OCI-LY7 (cell line): ENCODE measurements around the gene C1QL1. TPM values are rescaled to one million over a fixed set of nuclear protein-coding genes. Genes with fewer than 3 reads are reported as not detected.

Source experiments
- BruUV-seq: library from RNA; stranded (reverse); fragments of 400-500 nt; replicated peaks from 2 replicates; lab custom pipeline; 2021; lab: Mats Ljungman, UMichigan
- CTCF ChIA-PET: fragments of 300-600 bp; sonication (Branson Sonifier 250); formaldehyde crosslinking; loops from one replicate; lab custom pipeline; 2022; ENCODE audit warnings: antibody characterized with exemption; ENCODE audit not compliant: unreplicated experiment; lab: Charles Lee
- POLR2A ChIA-PET: fragments of 300-600 bp; sonication (Branson Sonifier 250); formaldehyde crosslinking; loops from one replicate; lab custom pipeline; 2022; ENCODE audit warnings: antibody characterized with exemption; lab: Charles Lee
- DNase-seq: peaks from one replicate; pipeline ENCODE4 v3.0.0-alpha.2; 2015; ENCODE audit warnings: low spot score
- H2AFZ ChIP-seq: fragments of 200-600 bp; sonication (generic), shearing (Covaris generic); 2 replicates; pipeline ENCODE4 v1.6.1; 2014; ENCODE audit warnings: mild to moderate bottlenecking, antibody characterized with exemption, low read length, moderate library complexity
- H3K27ac ChIP-seq: fragments of 200-600 bp; sonication (generic); 2 replicates; pipeline ENCODE4 v1.5.1; 2014; ENCODE audit warnings: mixed run types, low read depth, mild to moderate bottlenecking, moderate library complexity, low read length, inconsistent platforms; ENCODE audit not compliant: poor library complexity, severe bottlenecking
- H3K36me3 ChIP-seq: fragments of 200-600 bp; sonication (generic); 2 replicates; pipeline ENCODE4 v1.6.1; 2014; ENCODE audit warnings: mild to moderate bottlenecking, antibody characterized with exemption, low read length, moderate library complexity, mixed read lengths; ENCODE audit not compliant: insufficient read depth
- H3K4me1 ChIP-seq: fragments of 200-600 bp; sonication (generic); 2 replicates; pipeline ENCODE4 v1.5.1; 2014; ENCODE audit warnings: mild to moderate bottlenecking, low read length; ENCODE audit not compliant: insufficient read depth, poor library complexity, severe bottlenecking
- H3K4me2 ChIP-seq: fragments of 200-600 bp; sonication (generic); 2 replicates; pipeline ENCODE4 v1.6.1; 2014; ENCODE audit warnings: mild to moderate bottlenecking, low read length
- H3K4me3 ChIP-seq: fragments of 200-600 bp; sonication (generic); 2 replicates; pipeline ENCODE4 v1.5.1; 2014; ENCODE audit warnings: mild to moderate bottlenecking, low read depth, low read length; ENCODE audit not compliant: poor library complexity, severe bottlenecking
- H3K79me2 ChIP-seq: fragments of 200-600 bp; sonication (generic); 2 replicates; pipeline ENCODE4 v1.6.1; 2016; ENCODE audit warnings: low read depth, mild to moderate bottlenecking, low read length, moderate library complexity, mixed read lengths; ENCODE audit not compliant: insufficient read depth
- H3K9me2 ChIP-seq: fragments of 200-600 bp; sonication (generic); 2 replicates; pipeline ENCODE4 v1.6.1; 2016; ENCODE audit warnings: mild to moderate bottlenecking, low read length, mixed read lengths; ENCODE audit not compliant: insufficient read depth
- H3K9me3 ChIP-seq: fragments of 200-600 bp; sonication (generic); 2 replicates; pipeline ENCODE4 v1.6.1; 2014; ENCODE audit warnings: mild to moderate bottlenecking, mixed run types, low read length, mixed read lengths
- H4K20me1 ChIP-seq: fragments of 200-600 bp; sonication (generic); 2 replicates; pipeline ENCODE4 v1.6.1; 2014; ENCODE audit warnings: mild to moderate bottlenecking, antibody characterized with exemption, low read length, moderate library complexity, mixed read lengths; ENCODE audit not compliant: insufficient read depth
- EZH2phosphoT487 ChIP-seq: fragments of 200-600 bp; sonication (generic); IDR thresholded peaks from 2 replicates; pipeline ENCODE4 v1.6.1; 2018; ENCODE audit warnings: low read depth, borderline replicate concordance, mild to moderate bottlenecking, mixed run types, antibody characterized with exemption, low read length, moderate library complexity, mixed read lengths
- intact Hi-C: fragments of 100-400 bp; cut with micrococcal nuclease; formaldehyde crosslinking; loops from one replicate; pipeline ENCODE4 v1.10.0; 2022; ENCODE audit not compliant: unreplicated experiment
- total RNA-seq, 2 experiments: library from RNA; depleted of rRNA in 1 of 2; stranded (reverse); fragments of >200 nt in 1 of 2; shearing (Covaris generic) in 1 of 2; gene quantifications; 2 replicates each; pipeline ENCODE4 v1.2.3, GENCODE V29; 2014 to 2022
- TF ChIP-seq, protein P1 (sequence below): fragments of 200-600 bp; sonication (generic); conservative IDR thresholded peaks from 2 replicates; pipeline ENCODE4 v1.5.1; 2014; ENCODE audit warnings: mild to moderate bottlenecking, antibody characterized with exemption, low read length, moderate library complexity, mixed read lengths

Gene C1QL1
- total RNA-seq, 2 experiments from 2014 or later: not detected

DNA sequence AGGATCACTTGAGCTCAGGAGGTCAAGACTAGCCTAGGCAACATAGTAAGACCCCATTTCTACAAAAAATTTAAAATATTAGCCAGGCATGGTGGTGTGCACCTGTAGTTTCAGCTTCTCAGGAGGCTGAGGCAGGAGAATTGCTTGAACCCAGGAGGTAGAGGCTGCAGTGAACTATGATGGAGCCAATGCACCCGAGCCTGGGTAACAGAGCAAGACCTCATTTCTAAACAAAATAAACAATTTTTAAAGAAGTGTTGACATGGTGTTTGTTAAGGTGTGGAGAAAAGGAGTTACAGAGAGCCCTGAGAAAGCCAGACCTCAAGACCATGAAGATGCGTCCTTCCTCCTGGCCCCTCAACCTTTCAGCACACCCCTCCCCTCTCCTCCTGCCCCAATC lies 37.6 kb upstream of the C1QL1 start:
- H3K9me3 ChIP-seq: no peaks in the 10 kb centered on the region
- H3K4me1 ChIP-seq: peaks cover 9% of the 10 kb centered on the region
- POLR2A ChIA-PET: no interaction called here
- intact Hi-C loops: no loop called here
- H3K4me2 ChIP-seq: no peak overlapping the region
- H3K4me3 ChIP-seq: no peak overlapping the region
- CTCF ChIA-PET: no interaction called here
- H3K36me3 ChIP-seq: no peaks in the 10 kb centered on the region
- H3K79me2 ChIP-seq: no peaks in the 10 kb centered on the region
- no peak overlapping the region for H2AFZ ChIP-seq
- no peaks in the 10 kb centered on the region for H4K20me1 ChIP-seq
- TF ChIP-seq, protein P1, sequence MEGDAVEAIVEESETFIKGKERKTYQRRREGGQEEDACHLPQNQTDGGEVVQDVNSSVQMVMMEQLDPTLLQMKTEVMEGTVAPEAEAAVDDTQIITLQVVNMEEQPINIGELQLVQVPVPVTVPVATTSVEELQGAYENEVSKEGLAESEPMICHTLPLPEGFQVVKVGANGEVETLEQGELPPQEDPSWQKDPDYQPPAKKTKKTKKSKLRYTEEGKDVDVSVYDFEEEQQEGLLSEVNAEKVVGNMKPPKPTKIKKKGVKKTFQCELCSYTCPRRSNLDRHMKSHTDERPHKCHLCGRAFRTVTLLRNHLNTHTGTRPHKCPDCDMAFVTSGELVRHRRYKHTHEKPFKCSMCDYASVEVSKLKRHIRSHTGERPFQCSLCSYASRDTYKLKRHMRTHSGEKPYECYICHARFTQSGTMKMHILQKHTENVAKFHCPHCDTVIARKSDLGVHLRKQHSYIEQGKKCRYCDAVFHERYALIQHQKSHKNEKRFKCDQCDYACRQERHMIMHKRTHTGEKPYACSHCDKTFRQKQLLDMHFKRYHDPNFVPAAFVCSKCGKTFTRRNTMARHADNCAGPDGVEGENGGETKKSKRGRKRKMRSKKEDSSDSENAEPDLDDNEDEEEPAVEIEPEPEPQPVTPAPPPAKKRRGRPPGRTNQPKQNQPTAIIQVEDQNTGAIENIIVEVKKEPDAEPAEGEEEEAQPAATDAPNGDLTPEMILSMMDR: no peak
- no TSS peak for BruUV-seq
- no peaks in the 10 kb centered on the region for H3K9me2 ChIP-seq
- no peak for DNase-seq
- no peak overlapping the region for H3K27ac ChIP-seq

- H3K36me3 ChIP-seq: no peaks in the 10 kb centered on the region
- H3K4me2 ChIP-seq: no peak overlapping the region
- BruUV-seq: no TSS peak
- no peak overlapping the region for H3K27ac ChIP-seq
- ChIA-PET CTCF (no interaction called here), POLR2A (no interaction called here)
- H3K9me2 ChIP-seq: no peaks in the 10 kb centered on the region
- peaks cover 9% of the 10 kb centered on the region for H3K4me1 ChIP-seq
- TF ChIP-seq, protein P1: no peak
- no peak for TF ChIP-seq EZH2phosphoT487
- H3K9me3 ChIP-seq: 0 out of 2 replicates have a peak, but pooled peaks cover 4% of the 10 kb centered on the region
- no peaks in the 10 kb centered on the region for H3K79me2 ChIP-seq
- DNase-seq: no peak
- no peak overlapping the region for H3K4me3 ChIP-seq
- no peaks in the 10 kb centered on the region for H4K20me1 ChIP-seq
- intact Hi-C loops: no loop called here
- no peak overlapping the region for H2AFZ ChIP-seq
Measured at GRCh38 chr17:45004388-45004787, 36.3 kb upstream of the C1QL1 start.

- intact Hi-C loops: no loop called here
- no TSS peak for BruUV-seq
- DNase-seq: no peak
- no peak overlapping the region for H3K27ac ChIP-seq
- H2AFZ ChIP-seq: no peak overlapping the region
- 0 out of 2 replicates have a peak, but pooled peaks cover 4% of the 10 kb centered on the region for H3K9me3 ChIP-seq
- no peaks in the 10 kb centered on the region for H3K36me3 ChIP-seq
- no peaks in the 10 kb centered on the region for H3K9me2 ChIP-seq
- TF ChIP-seq EZH2phosphoT487: no peak
- TF ChIP-seq, protein P1: no peak
- H3K4me3 ChIP-seq: no peak overlapping the region
- no peaks in the 10 kb centered on the region for H3K79me2 ChIP-seq
- CTCF ChIA-PET: no interaction called here
- peaks cover 9% of the 10 kb centered on the region for H3K4me1 ChIP-seq
- no peak overlapping the region for H3K4me2 ChIP-seq
- H4K20me1 ChIP-seq: no peaks in the 10 kb centered on the region
- POLR2A ChIA-PET: no interaction called here
Measured at GRCh38 chr17:45003877-45004276, 35.8 kb upstream of the C1QL1 start.
